Endothelial cell of umbilical vein (primary cell): ENCODE results near the gene DDIT3. TPM values are rescaled to one million over a fixed set of nuclear protein-coding genes. Genes with fewer than 3 reads are reported as not detected.

Source experiments
- BruUV-seq: library from RNA; stranded (reverse); fragments of 400-500 nt; replicated peaks from 2 replicates; lab custom pipeline; 2021; lab: Mats Ljungman, UMichigan
- CTCF ChIA-PET: fragments of 300-600, 350-600 bp; sonication (Branson Sonifier 250); formaldehyde crosslinking; loops from one replicate; lab custom pipeline; 2021; ENCODE audit warnings: antibody characterized with exemption, inconsistent platforms; lab: Charles Lee
- POLR2A ChIA-PET: fragments of 300-600, 350-600 bp; sonication (Branson Sonifier 250); formaldehyde crosslinking; loops from one replicate; lab custom pipeline; 2021; ENCODE audit warnings: antibody characterized with exemption, inconsistent platforms; lab: Charles Lee
- DNase-seq: peaks from one replicate; pipeline ENCODE4 v3.0.0-alpha.2; 2011; ENCODE audit warnings: low read depth, low spot score
- FAIRE-seq: peaks from 2 replicates; lab custom pipeline; 2011; peaks lifted over from hg19 to GRCh38; lab: Jason Lieb, UNC
- H2AFZ ChIP-seq: 2 replicates; pipeline ENCODE4 v1.6.0; 2012; ENCODE audit warnings: low read depth, low read length, control low read depth, inconsistent platforms
- H3K27ac ChIP-seq: 2 replicates; pipeline ENCODE4 v1.5.1; 2011; ENCODE audit warnings: low read depth, mild to moderate bottlenecking, control low read depth, low read length, moderate library complexity; ENCODE audit not compliant: insufficient read depth
- H3K27me3 ChIP-seq, 2 experiments: 2 replicates each; pipeline versions ENCODE4 v1.6.0 to v1.6.1; 2011; ENCODE audit warnings: low read length in 2 of 2, mixed read lengths in 1 of 2; ENCODE audit not compliant: control insufficient read depth in 2 of 2, insufficient read depth in 2 of 2
- H3K36me3 ChIP-seq, 2 experiments: 2 replicates in 1 of 2; 3 replicates in 1 of 2; pipeline ENCODE4 v1.5.1; 2011; ENCODE audit warnings: low read length in 2 of 2, mild to moderate bottlenecking in 1 of 2, moderate library complexity in 1 of 2; ENCODE audit not compliant: control insufficient read depth in 2 of 2, insufficient read depth in 2 of 2; ENCODE audit errors: extremely low read depth in 1 of 2
- H3K4me1 ChIP-seq: 3 replicates; pipeline ENCODE4 v1.5.1; 2011; ENCODE audit warnings: mild to moderate bottlenecking, low read length; ENCODE audit not compliant: control insufficient read depth, insufficient read depth; ENCODE audit errors: extremely low read depth
- H3K4me2 ChIP-seq: 2 replicates; pipeline ENCODE4 v1.6.1; 2011; ENCODE audit warnings: low read length, control low read depth, mixed read lengths; ENCODE audit not compliant: insufficient read depth
- H3K4me3 ChIP-seq, 3 experiments: fragments of 200-600 bp in 1 of 3; sonication (generic), shearing (Covaris generic) in 1 of 3; replicated peaks in 1 of 3; 2 replicates each; pipeline ENCODE4 v1.5.1; 2011 to 2016; ENCODE audit warnings: control low read depth in 3 of 3, low read length in 3 of 3, mild to moderate bottlenecking in 2 of 3, inconsistent platforms in 1 of 3, low read depth in 1 of 3, moderate library complexity in 1 of 3; ENCODE audit not compliant: insufficient read depth in 1 of 3
- H3K79me2 ChIP-seq: 2 replicates; pipeline ENCODE4 v1.6.0; 2012; ENCODE audit warnings: low read length, inconsistent platforms; ENCODE audit not compliant: control insufficient read depth, insufficient read depth
- H3K9ac ChIP-seq: replicated peaks from 2 replicates; pipeline ENCODE3; 2011; ENCODE audit warnings: low read length, control low read depth; ENCODE audit not compliant: insufficient read depth; ENCODE audit errors: extremely low read depth
- H3K9me1 ChIP-seq: replicated peaks from 3 replicates; pipeline ENCODE4 v1.6.0; 2011; ENCODE audit warnings: mild to moderate bottlenecking, low read length; ENCODE audit not compliant: control insufficient read depth, insufficient read depth; ENCODE audit errors: extremely low read depth
- H3K9me3 ChIP-seq: replicated peaks from 2 replicates; pipeline ENCODE4 v1.5.1; 2012; ENCODE audit warnings: low read length, inconsistent platforms; ENCODE audit not compliant: control insufficient read depth, insufficient read depth
- H4K20me1 ChIP-seq: replicated peaks from 2 replicates; pipeline ENCODE3; 2011; ENCODE audit warnings: mild to moderate bottlenecking, low read length; ENCODE audit not compliant: control insufficient read depth, insufficient read depth; ENCODE audit errors: extremely low read depth
- EZH2 ChIP-seq: IDR thresholded peaks from 2 replicates; pipeline ENCODE4 v1.6.1; 2012; ENCODE audit warnings: borderline replicate concordance, low read depth, mild to moderate bottlenecking, moderate library complexity, low read length, inconsistent platforms; ENCODE audit not compliant: severe bottlenecking
- FOS ChIP-seq: IDR thresholded peaks from 2 replicates; pipeline ENCODE4 v1.6.1; 2011; ENCODE audit warnings: mild to moderate bottlenecking, low read length, moderate library complexity, borderline replicate concordance; ENCODE audit not compliant: insufficient read depth
- GATA2 ChIP-seq: IDR thresholded peaks from 2 replicates; pipeline ENCODE4 v1.7.0; 2011; ENCODE audit warnings: low read depth, mild to moderate bottlenecking, moderate library complexity, mixed read lengths, low read length; ENCODE audit not compliant: insufficient read length, insufficient read depth
- JUN ChIP-seq: IDR thresholded peaks from 2 replicates; pipeline ENCODE4 v1.6.1; 2011; ENCODE audit warnings: borderline replicate concordance, low read depth; ENCODE audit not compliant: insufficient read length, insufficient read depth
- MYC ChIP-seq: IDR thresholded peaks from one replicate; pipeline ENCODE4 v1.6.1; 2011; ENCODE audit warnings: mild to moderate bottlenecking, low read depth, low read length
- POLR2A ChIP-seq: IDR thresholded peaks from 2 replicates; pipeline ENCODE4 v1.6.1; 2012; ENCODE audit warnings: low read depth, mild to moderate bottlenecking, control low read depth, low read length
- POLR2AphosphoS5 ChIP-seq: IDR thresholded peaks from 2 replicates; pipeline ENCODE4 v1.6.1; 2012; ENCODE audit warnings: low read depth, mild to moderate bottlenecking, control low read depth, low read length, moderate library complexity; ENCODE audit not compliant: insufficient read depth
- dilution Hi-C: fragments of 300-500 bp; cut with MboI; formaldehyde crosslinking; loops from one replicate; pipeline ENCODE4 v1.15.0; 2019; ENCODE audit warnings: low sequenced_read_pairs; ENCODE audit not compliant: extremely low pct_ligation_motif_present
- intact Hi-C: fragments of 100-400 bp; cut with micrococcal nuclease; formaldehyde crosslinking; loops from one replicate; pipeline ENCODE4 v1.10.0; 2022
- polyA plus RNA-seq, 4 experiments: library from polyadenylated mRNA; depleted of rRNA in 3 of 4; stranded (reverse) in 3 of 4; unstranded in 1 of 4; fragments of >200 nt; gene quantifications; 2 replicates each; pipeline versions ENCODE4 v1.2.1 to v1.2.3, GENCODE V29; 2011 to 2012; ENCODE audit warnings: missing spikeins in 1 of 4
- total RNA-seq: library from RNA; stranded (reverse); gene quantifications from 2 replicates; pipeline ENCODE4 v1.2.3, GENCODE V29; 2021
- TF ChIP-seq, protein P1 (sequence below): IDR thresholded peaks from 2 replicates; pipeline ENCODE4 v1.6.1; 2011; ENCODE audit not compliant: insufficient read depth, insufficient read length
- TF ChIP-seq, protein P2 (sequence below), 2 donors: IDR thresholded peaks; 1 replicate in 1 of 2; 2 replicates in 1 of 2; pipeline ENCODE4 v1.5.1; 2011; ENCODE audit warnings: low read length in 2 of 2, mild to moderate bottlenecking in 2 of 2, moderate library complexity in 2 of 2, control low read depth in 1 of 2, inconsistent platforms in 1 of 2, low read depth in 1 of 2; ENCODE audit not compliant: insufficient read depth in 1 of 2; ENCODE audit errors: extremely low read depth in 1 of 2

The DDIT3 gene
- total and polyA plus RNA-seq, 2 donors (not counting 3 experiments of a cell fraction or from before 2014, with no cell fraction given), result 13.7 to 22.0 TPM

DNA sequence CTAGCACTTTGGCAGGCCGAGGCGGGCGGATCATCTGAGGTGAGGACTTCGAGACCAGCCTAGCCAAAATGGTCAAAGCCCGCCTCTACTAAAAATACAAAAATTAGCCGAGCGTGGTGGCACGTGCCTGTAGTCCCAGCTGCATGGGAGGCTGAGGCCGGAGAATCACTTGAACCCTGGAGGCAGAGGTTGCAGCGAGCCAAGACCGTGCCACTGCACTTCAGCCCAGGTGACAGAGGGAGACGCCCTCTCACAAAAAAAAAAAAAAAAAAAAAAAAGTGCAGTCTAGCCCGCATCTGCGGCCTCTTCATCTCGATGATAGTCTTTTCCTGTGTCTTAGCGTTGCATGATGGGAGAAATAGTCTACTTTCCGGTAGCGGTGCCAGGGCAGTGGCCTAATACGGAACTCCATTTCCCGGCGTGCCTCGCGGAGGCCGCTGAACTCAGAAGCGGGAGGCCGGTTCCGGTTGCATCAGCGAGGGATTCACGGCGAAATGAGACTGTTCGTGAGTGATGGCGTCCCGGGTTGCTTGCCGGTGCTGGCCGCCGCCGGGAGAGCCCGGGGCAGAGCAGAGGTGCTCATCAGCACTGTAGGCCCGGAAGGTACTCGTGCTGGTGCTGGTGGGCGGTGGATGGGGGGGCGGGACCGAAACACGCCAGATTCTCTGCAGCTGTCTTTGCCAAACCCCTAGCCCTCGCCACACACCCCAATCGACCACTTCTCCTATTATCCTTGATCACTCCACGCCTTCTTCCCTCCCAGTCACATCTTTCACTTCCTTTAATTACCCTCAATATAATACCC, 32.5 kb downstream of the DDIT3 start, which contains the start of gene MARS1:
Gene MARS1 (plus strand): TSS at position 472 of the 805 bp plus-strand sequence. CDS start 23 bp downstream, at position 495.
- H4K20me1 ChIP-seq, result no peaks in the 10 kb centered on the region
- H3K9ac ChIP-seq, result peak within 1 kb of the TSS; percentile 91
- ChIA-PET CTCF (interaction anchor here (1.1 to 1.6 kb wide), 3 partner anchors 9 to 13 kb away, joined by 3 to 5 read pairs (median 3); no protein-coding TSS in a partner anchor), POLR2A (interaction anchor here (0.7 kb wide), 1 partner anchor 18 kb away, joined by 8 read pairs; no protein-coding TSS in a partner anchor)
- peak within 1 kb of the TSS; percentile 87 for H3K4me2 ChIP-seq
- peak within 1 kb of the TSS; percentile 48 for H3K27ac ChIP-seq
- DNase-seq, result peak; percentile 95
- intact Hi-C loops (loop anchor here (1.0 to 5.0 kb wide), 3 partner anchors 28 to 59 kb away; partner anchors contain the start of genes DCTN2, DDIT3, GLI1 and MBD6), dilution Hi-C loops (no loop called here)
- BruUV-seq, result no TSS peak
- no peaks in the 10 kb centered on the region for H3K27me3 ChIP-seq
- peaks cover 9% of the 10 kb centered on the region for H3K4me1 ChIP-seq
- H3K4me3 ChIP-seq, result peak within 1 kb of the TSS; percentile 60 to 99 (median 94)
- FAIRE-seq, result peak; percentile 97
- H2AFZ ChIP-seq, result peak within 1 kb of the TSS; percentile 77
- no peaks in the 10 kb centered on the region for H3K9me3 ChIP-seq
- TF ChIP-seq EZH2 (no peak), FOS (no peak), POLR2A (peak; percentile 86), POLR2AphosphoS5 (peak; percentile 90), MYC (peak; percentile 81), JUN (no peak), GATA2 (no peak)
- TF ChIP-seq, protein P1, sequence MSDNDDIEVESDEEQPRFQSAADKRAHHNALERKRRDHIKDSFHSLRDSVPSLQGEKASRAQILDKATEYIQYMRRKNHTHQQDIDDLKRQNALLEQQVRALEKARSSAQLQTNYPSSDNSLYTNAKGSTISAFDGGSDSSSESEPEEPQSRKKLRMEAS, result peak; percentile 18
- TF ChIP-seq, protein P2, sequence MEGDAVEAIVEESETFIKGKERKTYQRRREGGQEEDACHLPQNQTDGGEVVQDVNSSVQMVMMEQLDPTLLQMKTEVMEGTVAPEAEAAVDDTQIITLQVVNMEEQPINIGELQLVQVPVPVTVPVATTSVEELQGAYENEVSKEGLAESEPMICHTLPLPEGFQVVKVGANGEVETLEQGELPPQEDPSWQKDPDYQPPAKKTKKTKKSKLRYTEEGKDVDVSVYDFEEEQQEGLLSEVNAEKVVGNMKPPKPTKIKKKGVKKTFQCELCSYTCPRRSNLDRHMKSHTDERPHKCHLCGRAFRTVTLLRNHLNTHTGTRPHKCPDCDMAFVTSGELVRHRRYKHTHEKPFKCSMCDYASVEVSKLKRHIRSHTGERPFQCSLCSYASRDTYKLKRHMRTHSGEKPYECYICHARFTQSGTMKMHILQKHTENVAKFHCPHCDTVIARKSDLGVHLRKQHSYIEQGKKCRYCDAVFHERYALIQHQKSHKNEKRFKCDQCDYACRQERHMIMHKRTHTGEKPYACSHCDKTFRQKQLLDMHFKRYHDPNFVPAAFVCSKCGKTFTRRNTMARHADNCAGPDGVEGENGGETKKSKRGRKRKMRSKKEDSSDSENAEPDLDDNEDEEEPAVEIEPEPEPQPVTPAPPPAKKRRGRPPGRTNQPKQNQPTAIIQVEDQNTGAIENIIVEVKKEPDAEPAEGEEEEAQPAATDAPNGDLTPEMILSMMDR (IDR thresholded peaks at IDR 0.05; ENCODE audit: extremely low read depth in 1 of 2, insufficient read depth in 1 of 2, low read depth in 1 of 2, low read length in 2 of 2), result no peak
- peaks cover 23% of the 10 kb centered on the region for H3K79me2 ChIP-seq
- H3K36me3 ChIP-seq, result peaks cover 8 to 16% of the 10 kb centered on the region in 2 experiments
- H3K9me1 ChIP-seq, result no peaks in the 10 kb centered on the region
